ENCODE data around the gene COG5. TPM values are rescaled to one million over a fixed set of nuclear protein-coding genes. Genes with fewer than 3 reads are reported as not detected.
A peak's percentile ranks its signal among the peaks of the same experiment; 100 is the strongest.

The COG5 gene
- total and polyA plus RNA-seq, 5 experiments from 2014 or later, result 24.3 to 64.6 (median 30.9) TPM

DNA sequence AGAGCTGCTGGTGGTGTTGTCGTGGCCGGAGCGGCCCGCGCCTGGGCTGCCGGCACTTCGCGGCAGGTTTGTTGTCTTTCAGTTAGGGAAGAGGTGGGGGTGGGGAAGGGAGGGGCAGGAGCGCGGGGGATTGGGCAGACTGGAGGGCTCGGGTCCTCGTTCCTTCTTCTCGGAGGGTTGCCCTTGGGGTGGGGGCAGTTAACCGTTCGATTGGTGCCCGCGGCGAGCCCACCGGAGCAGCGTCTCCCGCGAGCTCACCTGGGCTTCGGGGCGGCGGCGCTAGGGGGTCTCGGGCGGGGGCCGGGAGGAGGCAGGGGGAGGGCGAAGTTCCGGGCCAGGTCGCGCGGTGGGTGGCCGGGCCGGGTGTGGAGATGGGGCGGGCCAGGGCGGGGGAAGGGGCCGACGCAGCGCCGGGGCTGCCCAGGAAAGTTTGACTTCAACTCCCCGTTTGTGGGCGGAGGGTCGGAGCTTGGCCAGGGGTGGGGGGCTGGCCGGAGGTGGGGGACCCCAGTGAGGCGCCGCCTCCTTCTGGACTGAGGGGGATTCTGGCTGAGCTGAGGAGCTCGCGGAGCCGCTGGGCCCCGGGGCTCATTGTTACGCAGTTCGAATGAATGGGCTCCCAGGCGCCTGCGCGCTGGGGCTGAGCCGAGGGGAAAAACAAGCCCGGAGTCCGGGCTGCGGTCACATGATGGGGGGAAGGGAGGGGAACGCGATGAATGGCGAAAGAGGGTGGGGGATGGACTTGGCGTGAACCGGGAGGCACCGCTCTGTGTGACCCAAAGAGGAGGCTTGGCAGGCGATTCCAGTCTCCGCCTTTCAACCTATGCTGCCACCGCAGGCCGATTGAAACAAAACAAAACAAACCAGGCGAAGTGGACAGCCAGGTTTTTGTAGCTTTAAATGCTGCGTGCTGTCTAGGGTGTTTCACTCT is 394.3 kb downstream of the COG5 start:
- ATAC-seq, result peak; percentile 12 to 18
- Mint-ChIP-seq H3K4me3 (peak overlapping the region; percentile 92 to 99 (median 96)), H3K36me3 (peaks cover 0 to 21% (median under 1%) of the 10 kb centered on the region in 3 donors), H3K27ac (peak overlapping the region; percentile 98 to 100 (median 99)), H3K9me3 (no peaks in the 10 kb centered on the region), H3K27me3 (peaks cover 0 to 6% (median 0%) of the 10 kb centered on the region in 5 donors), H3K4me1 (peaks cover 20 to 62% (median 45%) of the 10 kb centered on the region in 4 donors)
- POLR2A ChIA-PET, result interaction anchor here (0.5 to 4.0 kb wide), 32 partner anchors 8 to 1822 kb away, joined by 3 to 67 read pairs (median 7); partner anchors contain the start of genes CBLL1, CCDC71L, COG5 and DLD
- peak; percentile 75 to 91 (median 82) for DNase-seq

DNA sequence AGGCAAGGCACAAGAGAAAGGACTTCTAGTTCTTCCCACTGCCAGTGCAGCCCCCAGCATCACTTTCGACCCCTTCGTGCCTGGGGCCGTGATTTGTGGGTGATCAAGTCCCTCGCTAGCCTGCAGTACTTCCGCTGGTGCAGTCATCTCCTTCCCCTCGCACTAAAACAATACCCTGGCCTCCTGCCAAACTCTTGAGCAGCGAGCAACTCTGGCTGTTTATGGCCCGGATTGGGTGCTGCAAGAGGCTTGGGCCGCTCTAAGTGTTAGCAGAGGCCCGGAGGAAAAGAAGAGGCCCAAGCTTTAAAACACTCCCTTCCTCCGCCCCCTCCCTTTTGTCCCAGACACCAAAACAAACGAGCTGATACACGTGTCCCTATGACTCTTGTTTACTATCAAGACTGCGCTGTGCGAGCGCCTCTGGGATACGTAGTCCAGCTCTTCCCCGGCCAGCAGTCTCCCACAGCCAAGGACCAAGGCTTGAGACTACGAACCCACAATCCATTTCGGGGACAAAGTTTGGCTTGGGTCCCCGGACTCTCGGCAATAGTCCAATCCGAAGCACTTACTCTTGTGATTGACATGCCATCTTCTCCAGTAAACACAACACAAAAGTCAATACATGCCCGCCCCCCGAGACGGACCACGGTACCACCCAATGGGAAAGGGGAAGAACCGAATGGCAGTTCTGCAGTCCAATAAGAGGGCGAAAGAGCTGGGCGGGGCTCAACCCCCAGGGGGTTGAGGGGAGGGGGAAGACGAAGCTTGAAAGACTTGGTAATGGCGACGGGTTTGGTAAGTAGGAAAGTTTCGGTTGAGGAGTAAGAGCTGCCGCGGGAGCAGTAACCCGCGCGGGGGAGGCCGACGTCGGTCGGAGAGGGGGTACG is 395.2 kb downstream of the COG5 start, which contains the start of gene HBP1:
Gene HBP1, plus strand, starts transcription at position 771 of the 887 bp plus-strand sequence. CDS start 10,891 bp downstream, outside the sequence.
- Mint-ChIP-seq H3K27me3 (peaks cover 0 to 6% (median 0%) of the 10 kb centered on the region in 5 donors), H3K9me3 (no peaks in the 10 kb centered on the region), H3K27ac (peak within 1 kb of the TSS; percentile 98 to 100 (median 99)), H3K4me1 (peaks cover 14 to 53% (median 36%) of the 10 kb centered on the region in 4 donors), H3K36me3 (peaks cover 0 to 17% (median 0%) of the 10 kb centered on the region in 3 donors), H3K4me3 (peak within 1 kb of the TSS; percentile 92 to 99 (median 96))
- POLR2A ChIA-PET, result interaction anchor here (0.5 to 4.0 kb wide), 36 partner anchors 8 to 1821 kb away, joined by 3 to 67 read pairs (median 6); partner anchors contain the start of genes CBLL1, CCDC71L, COG5 and DLD
- ATAC-seq (peak; percentile 79 to 83), DNase-seq (peak; percentile 85 to 100 (median 98))

DNA sequence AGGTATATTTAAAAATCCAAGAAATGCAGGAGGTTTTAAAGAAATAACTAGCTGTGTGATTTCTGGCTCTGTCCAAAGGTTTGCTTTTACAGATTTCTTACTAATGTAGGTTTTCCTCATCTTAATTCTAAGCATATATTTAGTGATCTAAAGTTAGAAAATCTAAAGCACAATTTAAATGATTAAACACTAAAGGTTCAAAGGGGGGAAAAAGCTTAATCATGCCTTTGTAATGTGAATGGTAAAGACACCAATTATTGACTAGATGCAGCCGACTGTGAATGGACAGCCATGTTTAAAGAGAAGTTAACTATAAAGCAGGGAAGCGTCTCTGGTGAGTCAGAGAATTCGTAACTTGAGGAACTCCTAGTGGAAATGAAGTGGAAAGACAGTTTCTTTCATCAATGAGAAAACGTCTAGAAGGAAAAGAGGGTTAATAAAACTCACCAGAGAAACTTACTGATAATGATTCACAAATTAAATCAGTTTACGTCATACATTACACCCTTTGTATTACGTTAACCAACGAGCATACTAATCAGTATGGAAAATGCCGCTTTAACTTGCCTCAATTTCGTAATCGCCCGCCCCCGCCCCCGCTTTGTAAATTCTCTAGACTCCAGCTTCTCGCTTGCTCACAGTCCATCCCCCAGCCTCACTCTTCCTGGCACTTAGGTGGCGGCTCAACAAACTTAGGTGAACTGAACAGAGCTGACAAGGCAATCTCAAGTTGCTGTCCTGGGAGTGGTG is 396.1 kb downstream of the COG5 start:
- H3K27me3 Mint-ChIP-seq, result peaks cover 0 to 6% (median 0%) of the 10 kb centered on the region in 5 donors
- H3K9me3 Mint-ChIP-seq, result no peaks in the 10 kb centered on the region
- H3K4me1 Mint-ChIP-seq, result peaks cover 10 to 45% (median 27%) of the 10 kb centered on the region in 4 donors
- H3K4me3 Mint-ChIP-seq, result peak overlapping the region; percentile 90 to 99 (median 96)
- DNase-seq (peak in 5 of 10 donors; percentile 6 to 73 (median 62)), ATAC-seq (peak; percentile 21 to 22)
- POLR2A ChIA-PET, result interaction anchor here (0.6 to 4.0 kb wide), 28 partner anchors 9 to 1402 kb away, joined by 3 to 67 read pairs (median 6); partner anchors contain the start of genes CBLL1, CCDC71L, COG5 and DLD
- peaks cover 0 to 9% (median 0%) of the 10 kb centered on the region in 3 donors for H3K36me3 Mint-ChIP-seq
- peak overlapping the region; percentile 98 to 100 (median 99) for H3K27ac Mint-ChIP-seq

DNA sequence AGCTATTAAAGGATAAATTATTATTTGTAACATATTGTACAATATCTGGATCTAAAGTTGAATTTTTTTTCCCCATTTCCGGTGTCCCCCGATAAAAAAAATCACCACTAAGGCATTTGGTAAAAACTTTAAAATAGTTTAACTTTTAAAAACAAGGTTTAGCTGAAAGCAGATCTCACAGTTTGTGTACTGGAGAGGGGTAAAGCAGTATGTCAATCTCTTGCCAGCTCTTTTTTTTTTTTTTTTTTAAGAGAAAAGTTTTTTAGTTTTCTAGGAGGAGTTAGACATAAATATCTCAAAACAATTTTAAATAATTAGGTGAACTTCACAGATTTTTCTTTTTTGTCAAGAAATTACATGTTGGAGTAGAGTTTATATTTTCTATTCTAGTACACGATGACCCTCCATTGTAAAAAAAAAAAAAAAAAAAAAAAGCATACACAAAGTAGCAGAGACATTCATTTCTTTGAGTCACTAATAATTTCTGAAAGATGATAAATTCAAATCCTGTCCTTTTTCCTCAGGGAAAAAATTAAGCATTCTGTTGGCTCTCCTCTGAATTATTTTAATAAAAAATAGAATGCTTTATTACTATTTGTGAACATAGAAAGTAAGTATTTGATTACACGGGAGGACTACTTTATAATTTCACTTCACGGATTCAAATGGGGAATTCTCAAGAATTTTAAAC is 396.8 kb downstream of the COG5 start:
- Mint-ChIP-seq H3K4me3 (peak overlapping the region; percentile 90 to 99 (median 96)), H3K9me3 (no peaks in the 10 kb centered on the region), H3K27me3 (peaks cover 0 to 6% (median 0%) of the 10 kb centered on the region in 5 donors), H3K4me1 (peaks cover 10 to 37% (median 25%) of the 10 kb centered on the region in 4 donors), H3K36me3 (peaks cover 0 to 8% (median 0%) of the 10 kb centered on the region in 3 donors), H3K27ac (peak overlapping the region; percentile 98 to 100 (median 99))
- no peak for DNase-seq
- POLR2A ChIA-PET, result interaction anchor here (0.7 to 4.0 kb wide), 9 partner anchors 10 to 576 kb away, joined by 3 to 67 read pairs (median 24); partner anchors contain the start of genes CBLL1, CCDC71L and PIK3CG
- ATAC-seq, result no peak

DNA sequence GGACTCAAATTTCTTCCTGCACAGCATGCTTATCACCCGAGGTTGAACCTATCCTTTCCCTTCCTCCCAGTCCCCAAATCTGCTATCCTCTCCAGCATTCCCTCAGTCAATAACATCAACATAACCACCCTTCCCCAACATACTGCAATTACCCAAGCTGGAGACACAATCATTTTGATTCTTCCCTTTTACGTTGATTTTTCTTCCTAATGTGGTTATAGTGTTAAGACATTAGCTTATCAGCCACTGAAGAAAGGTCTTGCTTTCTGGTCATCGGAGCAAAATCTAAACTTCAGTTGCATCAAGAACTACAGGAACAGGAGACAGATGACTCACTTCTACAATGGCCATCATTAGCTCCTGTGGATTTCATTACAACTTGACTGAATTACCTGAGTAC is 398.4 kb downstream of the COG5 start:
- POLR2A ChIA-PET, result interaction anchor here (1.8 to 2.1 kb wide), 2 partner anchors 9 to 13 kb away, joined by 5 read pairs; no protein-coding TSS in a partner anchor
- peak overlapping the region in 1 of 10 donors; percentile 41 for H3K27ac Mint-ChIP-seq

DNA sequence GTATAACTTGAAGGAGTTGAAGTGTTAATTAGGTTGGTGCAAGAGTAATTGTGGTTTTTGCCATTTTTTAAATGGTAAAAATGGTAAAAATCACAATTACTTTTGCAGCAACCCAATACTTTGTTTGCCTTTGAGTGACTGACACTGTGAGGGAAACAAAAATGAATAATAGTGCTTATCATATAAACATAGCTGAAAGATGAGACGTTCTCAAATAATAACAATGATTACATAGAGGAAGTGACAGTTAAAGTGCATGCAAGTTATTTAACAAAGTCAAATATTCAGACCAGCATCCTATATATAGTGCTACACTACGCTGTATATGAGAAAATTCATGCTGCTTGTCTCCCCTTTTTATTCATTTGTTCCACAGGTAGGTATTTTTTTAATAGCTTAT is 399.6 kb downstream of the COG5 start:
- H3K9me3 Mint-ChIP-seq, result no peaks in the 10 kb centered on the region
- H3K36me3 Mint-ChIP-seq, result peaks cover 0 to 2% (median 0%) of the 10 kb centered on the region in 3 donors
- H3K4me3 Mint-ChIP-seq, result no peak overlapping the region
- H3K4me1 Mint-ChIP-seq, result peaks cover 1 to 18% (median 6%) of the 10 kb centered on the region in 4 donors
- POLR2A ChIA-PET, result interaction anchor here (1.1 to 2.1 kb wide), 2 partner anchors 11 to 304 kb away, joined by 3 to 5 read pairs; no protein-coding TSS in a partner anchor
- DNase-seq, result no peak
- H3K27ac Mint-ChIP-seq, result peak overlapping the region in 1 of 10 donors; percentile 4
- ATAC-seq, result no peak
- H3K27me3 Mint-ChIP-seq, result peaks cover 0 to 4% (median 0%) of the 10 kb centered on the region in 5 donors

More for the DNA sequence above, 398.4 kb downstream of the COG5 start:
- DNase-seq (no peak), ATAC-seq (no peak)
- Mint-ChIP-seq H3K9me3 (no peaks in the 10 kb centered on the region), H3K36me3 (peaks cover 0 to 2% (median 0%) of the 10 kb centered on the region in 3 donors), H3K27me3 (peaks cover 0 to 6% (median 0%) of the 10 kb centered on the region in 5 donors), H3K4me3 (no peak overlapping the region), H3K4me1 (peaks cover 6 to 24% (median 13%) of the 10 kb centered on the region in 4 donors)

DNA sequence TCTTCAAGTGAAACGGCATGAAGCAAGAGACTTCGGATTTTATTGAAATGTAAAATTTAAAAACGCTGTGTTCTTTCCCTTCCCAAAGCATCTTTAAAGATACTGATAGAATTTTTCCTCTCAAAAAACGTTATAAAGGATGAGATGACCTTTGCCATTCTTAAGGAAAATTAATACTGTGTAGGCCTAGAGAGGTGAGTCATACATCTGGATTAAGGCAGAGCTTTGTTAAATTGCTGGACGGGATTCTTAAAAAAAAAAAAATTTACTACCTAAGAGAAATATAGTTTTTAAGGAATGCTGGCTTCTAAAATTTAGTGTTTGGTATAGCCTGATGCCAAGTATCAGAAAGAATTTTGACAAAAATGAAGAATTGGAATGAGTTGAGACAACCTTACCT is 401.2 kb downstream of the COG5 start:
- ATAC-seq, result no peak
- H3K9me3 Mint-ChIP-seq, result no peaks in the 10 kb centered on the region
- H3K4me1 Mint-ChIP-seq, result peaks cover 0 to 10% (median 4%) of the 10 kb centered on the region in 4 donors
- H3K36me3 Mint-ChIP-seq, result no peaks in the 10 kb centered on the region
- POLR2A ChIA-PET, result no interaction called here
- no peak overlapping the region for H3K4me3 Mint-ChIP-seq
- H3K27ac Mint-ChIP-seq, result no peak overlapping the region
- H3K27me3 Mint-ChIP-seq, result no peaks in the 10 kb centered on the region
- no peak for DNase-seq

DNA sequence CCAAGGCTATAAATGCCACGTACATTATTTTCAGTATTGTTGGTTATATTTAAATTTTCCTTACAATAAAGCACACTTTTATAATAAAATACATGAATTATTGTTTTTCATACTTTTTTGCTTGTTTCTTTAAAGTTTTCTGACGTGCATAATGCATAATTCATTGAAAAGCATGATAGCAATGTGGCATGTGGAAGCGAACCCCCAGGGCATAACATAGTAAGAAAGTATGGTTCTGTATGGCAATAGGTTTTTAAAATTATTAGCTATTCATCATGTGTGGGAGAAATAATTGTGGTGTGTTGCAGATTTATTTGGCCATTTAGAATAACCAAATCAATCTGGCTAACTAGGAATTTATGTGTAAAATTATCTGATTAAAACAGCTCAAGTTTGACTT is 402.3 kb downstream of the COG5 start:
- POLR2A ChIA-PET, result no interaction called here
- H3K4me3 Mint-ChIP-seq, result no peak overlapping the region
- ATAC-seq, result no peak
- DNase-seq, result no peak
- peaks cover 0 to 4% (median 1%) of the 10 kb centered on the region in 4 donors for H3K4me1 Mint-ChIP-seq
- H3K9me3 Mint-ChIP-seq, result no peaks in the 10 kb centered on the region
- no peaks in the 10 kb centered on the region for H3K36me3 Mint-ChIP-seq
- no peak overlapping the region for H3K27ac Mint-ChIP-seq
- H3K27me3 Mint-ChIP-seq, result no peaks in the 10 kb centered on the region

DNA sequence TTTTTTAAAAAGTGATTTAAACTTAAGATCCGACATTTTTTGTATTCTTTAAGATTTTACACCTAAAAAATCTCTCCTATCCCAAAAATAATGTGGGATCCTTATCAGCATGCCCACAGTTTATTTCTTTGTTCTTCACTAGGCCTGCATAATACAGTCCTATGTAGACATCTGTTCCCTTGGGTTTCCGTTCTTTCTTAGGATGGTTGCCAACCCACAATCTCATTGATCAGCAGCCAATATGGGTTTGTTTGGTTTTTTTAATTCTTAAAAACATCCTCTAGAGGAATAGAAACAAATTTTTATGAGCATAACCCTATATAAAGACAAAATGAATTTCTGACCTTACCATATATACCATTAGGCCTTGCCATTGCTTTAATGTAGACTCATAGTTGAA is 403.3 kb downstream of the COG5 start:
- no peaks in the 10 kb centered on the region for H3K27me3 Mint-ChIP-seq
- H3K36me3 Mint-ChIP-seq, result peaks cover 0 to 2% (median 0%) of the 10 kb centered on the region in 3 donors
- ATAC-seq (no peak), DNase-seq (no peak)
- no peaks in the 10 kb centered on the region for H3K9me3 Mint-ChIP-seq
- POLR2A ChIA-PET, result no interaction called here
- H3K27ac Mint-ChIP-seq, result no peak overlapping the region
- no peaks in the 10 kb centered on the region for H3K4me1 Mint-ChIP-seq
- no peak overlapping the region for H3K4me3 Mint-ChIP-seq

DNA sequence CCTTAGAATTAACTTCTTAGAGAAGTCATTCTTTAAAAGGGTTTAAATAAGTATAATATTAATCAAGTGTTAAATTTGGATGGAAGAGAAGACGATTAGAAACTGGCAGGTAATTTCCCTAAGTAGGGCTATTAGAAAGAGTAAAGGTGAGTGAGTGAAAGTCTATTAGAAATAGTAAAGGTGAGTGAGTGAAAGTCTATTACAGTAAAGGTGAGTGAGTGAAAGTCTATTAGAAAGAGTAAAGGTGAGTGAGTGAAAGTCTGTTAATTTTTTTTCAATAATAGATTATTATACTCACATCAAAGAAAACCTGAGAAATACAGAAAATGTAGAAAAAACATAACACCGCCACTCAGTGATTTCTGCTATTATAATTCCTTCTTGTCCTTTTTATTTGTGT is 405.7 kb downstream of the COG5 start:
- DNase-seq, result no peak
- Mint-ChIP-seq H3K4me3 (no peak overlapping the region), H3K27ac (no peak overlapping the region), H3K4me1 (no peaks in the 10 kb centered on the region), H3K9me3 (no peaks in the 10 kb centered on the region), H3K27me3 (no peaks in the 10 kb centered on the region), H3K36me3 (peaks cover 0 to 2% (median 0%) of the 10 kb centered on the region in 3 donors)
- ATAC-seq, result no peak
- POLR2A ChIA-PET, result no interaction called here

DNA sequence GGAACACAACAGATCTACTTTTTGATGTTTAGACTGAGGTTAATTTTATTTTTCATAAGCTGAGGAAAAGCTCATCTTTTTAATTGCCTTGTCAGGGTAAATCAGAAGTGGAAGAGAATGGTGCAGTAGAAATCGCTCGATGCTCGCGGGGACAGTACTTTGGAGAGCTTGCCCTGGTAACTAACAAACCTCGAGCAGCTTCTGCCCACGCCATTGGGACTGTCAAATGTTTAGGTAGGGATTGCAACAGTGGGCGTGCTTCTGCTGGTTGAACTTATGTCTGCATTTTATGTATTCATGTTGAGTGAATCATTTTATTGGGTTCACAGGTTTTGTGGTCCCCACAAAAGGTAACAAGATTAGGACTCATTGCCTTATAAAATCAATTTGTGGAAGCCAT is 406.6 kb downstream of the COG5 start:
- POLR2A ChIA-PET, result interaction anchor here (1.1 kb wide), 1 partner anchor 9 kb away, joined by 5 read pairs; no protein-coding TSS in a partner anchor
- peaks cover 0 to 2% (median 0%) of the 10 kb centered on the region in 3 donors for H3K36me3 Mint-ChIP-seq
- no peaks in the 10 kb centered on the region for H3K4me1 Mint-ChIP-seq

More for the DNA sequence above, 406.6 kb downstream of the COG5 start:
- Mint-ChIP-seq H3K9me3 (no peaks in the 10 kb centered on the region), H3K27ac (no peak overlapping the region), H3K4me3 (no peak overlapping the region), H3K27me3 (no peaks in the 10 kb centered on the region)
- no peak for DNase-seq
- no peak for ATAC-seq
